HCT116 (cell line): ENCODE measurements around the gene PRSS35. TPM values are rescaled to one million over a fixed set of nuclear protein-coding genes. Genes with fewer than 3 reads are reported as not detected.

Source experiments
- ATAC-seq: fragments of 200-7000 bp; cut with Tn5 transposase; 2 replicates; pipeline ENCODE4 v1.9.1; 2020; ENCODE audit warnings: mild to moderate bottlenecking, moderate library complexity
- BruUV-seq: library from RNA; stranded (reverse); fragments of 400-500 nt; replicated peaks from 2 replicates; lab custom pipeline; 2021; lab: Mats Ljungman, UMichigan
- CTCF ChIA-PET: fragments of 300-600 bp; sonication (Branson Sonifier 250); formaldehyde crosslinking; loops from one replicate; lab custom pipeline; 2021; ENCODE audit warnings: antibody characterized with exemption; lab: Charles Lee
- POLR2A ChIA-PET: fragments of 300-600, 350-600 bp; sonication (Branson Sonifier 250); formaldehyde crosslinking; loops from one replicate; lab custom pipeline; 2021; ENCODE audit warnings: antibody characterized with exemption; lab: Charles Lee
- RAD21 ChIA-PET, 2 experiments: fragments of 300-600 bp; sonication (Branson Sonifier 250); formaldehyde crosslinking; loops; one replicate each; lab custom pipeline; 2023; ENCODE audit warnings: low total read pairs in 2 of 2; ENCODE audit not compliant: uncharacterized antibody in 2 of 2, unreplicated experiment in 2 of 2, low non-redundant PET in 1 of 2; lab: Charles Lee
- DNase-seq: peaks from one replicate; pipeline ENCODE4 v3.0.0-alpha.2; 2010; ENCODE audit warnings: low read depth, low spot score
- H2AFZ ChIP-seq: fragments of 200-600 bp; shearing (Covaris generic), sonication (generic); 2 replicates; pipeline ENCODE4 v1.6.1; 2017; ENCODE audit warnings: low read depth, mixed run types, mixed read lengths, antibody characterized with exemption, low read length; ENCODE audit not compliant: poor library complexity, severe bottlenecking
- H3K27ac ChIP-seq: 2 replicates; pipeline ENCODE4 v1.5.1; 2012; ENCODE audit warnings: low read depth, low read length
- H3K27me3 ChIP-seq: fragments of 200-600 bp; sonication (generic); 2 replicates; pipeline ENCODE4 v1.6.1; 2016; ENCODE audit warnings: mixed run types, low read length, mixed read lengths; ENCODE audit not compliant: insufficient read depth
- H3K36me3 ChIP-seq, 2 experiments: fragments of 200-500 bp in 1 of 2; fragments of 200-600 bp in 1 of 2; sonication (Bioruptor generic) in 1 of 2; sonication (generic) in 1 of 2; 2 replicates each; pipeline versions ENCODE4 v1.5.1 to v1.6.1; 2014 to 2016; ENCODE audit warnings: low read length in 2 of 2, inconsistent platforms in 1 of 2, mixed read lengths in 1 of 2, mixed run types in 1 of 2; ENCODE audit not compliant: insufficient read depth in 2 of 2, control insufficient read depth in 1 of 2
- H3K4me1 ChIP-seq, 2 experiments: fragments of 200-600 bp in 1 of 2; sonication (generic) in 1 of 2; 2 replicates each; pipeline versions ENCODE4 v1.5.1 to v1.6.1; 2012 to 2017; ENCODE audit warnings: low read length in 2 of 2, inconsistent platforms in 1 of 2, mild to moderate bottlenecking in 1 of 2, mixed read lengths in 1 of 2, mixed run types in 1 of 2, moderate library complexity in 1 of 2; ENCODE audit not compliant: insufficient read depth in 2 of 2, control insufficient read depth in 1 of 2
- H3K4me2 ChIP-seq: fragments of 200-600 bp; sonication (generic); 2 replicates; pipeline ENCODE4 v1.6.1; 2017; ENCODE audit warnings: mixed run types, low read length, mixed read lengths
- H3K4me3 ChIP-seq, 2 experiments: fragments of 200-600 bp in 1 of 2; sonication (generic) in 1 of 2; replicated peaks in 1 of 2; 2 replicates each; pipeline ENCODE4 v1.5.1; 2011 to 2016; ENCODE audit warnings: low read length in 2 of 2, control low read depth in 1 of 2, low read depth in 1 of 2, mild to moderate bottlenecking in 1 of 2, mixed read lengths in 1 of 2, mixed run types in 1 of 2
- H3K79me2 ChIP-seq: fragments of 200-600 bp; sonication (generic); 2 replicates; pipeline ENCODE4 v1.6.1; 2017; ENCODE audit warnings: mild to moderate bottlenecking, mixed run types, low read length, moderate library complexity, mixed read lengths; ENCODE audit not compliant: insufficient read depth
- H3K9ac ChIP-seq: fragments of 200-600 bp; sonication (generic); 2 replicates; pipeline ENCODE4 v1.6.1; 2016; ENCODE audit warnings: low read length, mixed read lengths
- H3K9me2 ChIP-seq: fragments of 200-600 bp; sonication (generic), shearing (Covaris generic); 2 replicates; pipeline ENCODE4 v1.6.1; 2017; ENCODE audit warnings: mixed run types, mild to moderate bottlenecking, moderate library complexity; ENCODE audit not compliant: insufficient read depth
- H3K9me3 ChIP-seq, 2 experiments: fragments of 200-500 bp in 1 of 2; fragments of 200-600 bp in 1 of 2; sonication (Bioruptor generic) in 1 of 2; sonication (generic) in 1 of 2; 2 replicates each; pipeline ENCODE4 v1.6.1; 2014 to 2017; ENCODE audit warnings: low read length in 2 of 2, mixed read lengths in 2 of 2, inconsistent platforms in 1 of 2, low read depth in 1 of 2, mild to moderate bottlenecking in 1 of 2, mixed run types in 1 of 2, moderate library complexity in 1 of 2; ENCODE audit not compliant: control insufficient read depth in 1 of 2, insufficient read depth in 1 of 2
- H4K20me1 ChIP-seq: fragments of 200-600 bp; sonication (generic), shearing (Covaris generic); 2 replicates; pipeline ENCODE4 v1.6.1; 2017; ENCODE audit warnings: mixed run types, mild to moderate bottlenecking, moderate library complexity; ENCODE audit not compliant: insufficient read depth
- CBX3 ChIP-seq: IDR thresholded peaks from 2 replicates; pipeline ENCODE4 v1.6.1; 2012; ENCODE audit warnings: low read depth
- FOSL1 ChIP-seq: IDR thresholded peaks from 2 replicates; pipeline ENCODE4 v1.6.1; 2012; ENCODE audit warnings: low read depth
- MAX ChIP-seq: IDR thresholded peaks from 2 replicates; pipeline ENCODE4 v1.6.1; 2012
- SP1 ChIP-seq: IDR thresholded peaks from 2 replicates; pipeline ENCODE4 v1.6.1; 2012; ENCODE audit warnings: low read depth
- YY1 ChIP-seq: IDR thresholded peaks from 2 replicates; pipeline ENCODE4 v1.6.1; 2011; ENCODE audit warnings: low read length, low read depth, moderate library complexity, mild to moderate bottlenecking; ENCODE audit not compliant: insufficient replicate concordance; ENCODE audit errors: extremely low read depth
- ZBTB33 ChIP-seq: IDR thresholded peaks from 2 replicates; pipeline ENCODE4 v1.6.1; 2011; ENCODE audit warnings: mild to moderate bottlenecking, low read length, moderate library complexity; ENCODE audit not compliant: insufficient replicate concordance; ENCODE audit errors: extremely low read depth
- ZFX ChIP-seq: fragments of 450-650 bp; IDR thresholded peaks from 2 replicates; pipeline ENCODE4 v1.6.1; 2017
- intact Hi-C: fragments of 100-400 bp; cut with micrococcal nuclease; formaldehyde crosslinking; loops from 2 replicates; pipeline ENCODE4 v1.10.0; 2022
- total RNA-seq: library from RNA; stranded (reverse); gene quantifications from one replicate; pipeline ENCODE4 v1.2.1, GENCODE V29; 2021; ENCODE audit not compliant: unreplicated experiment

Gene PRSS35
- total RNA-seq, 1 experiment from 2014 or later = 0.37 TPM

DNA sequence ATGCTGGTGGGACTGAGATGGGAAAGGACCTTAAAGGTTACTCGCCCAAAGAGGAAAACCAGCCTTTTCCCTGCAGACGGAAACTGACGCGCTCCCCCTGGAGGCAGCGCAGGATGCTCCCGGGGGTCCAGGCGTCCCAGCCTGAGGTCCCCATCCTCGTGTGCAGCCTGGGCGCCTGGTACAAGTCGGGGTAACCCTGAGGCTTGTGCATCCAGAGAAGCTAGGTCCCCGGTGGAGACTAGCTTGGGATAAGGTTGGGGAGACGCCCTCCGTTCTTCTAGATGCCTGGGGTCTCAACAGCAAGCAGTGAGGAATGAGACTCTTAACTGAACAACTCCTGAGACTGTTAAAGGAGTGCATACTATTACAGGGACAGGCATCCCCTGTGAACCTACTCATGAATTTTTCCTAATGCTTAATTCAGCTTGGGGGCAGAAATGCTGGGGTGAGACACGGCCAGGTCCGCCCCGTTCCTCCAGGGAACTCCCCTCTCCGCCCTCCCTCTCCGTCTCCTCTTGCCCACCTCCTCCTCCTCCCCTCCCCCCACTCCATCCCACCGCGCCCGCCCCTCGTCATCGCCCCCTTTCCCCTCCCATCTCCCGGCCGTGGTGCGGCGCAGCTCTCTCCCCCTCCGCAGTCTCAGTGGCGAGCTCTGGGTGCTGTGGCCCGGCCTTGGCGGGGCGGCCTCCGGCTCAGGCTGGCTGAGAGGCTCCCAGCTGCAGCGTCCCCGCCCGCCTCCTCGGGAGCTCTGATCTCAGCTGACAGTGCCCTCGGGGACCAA lies at the start of gene PRSS35 (continued):
- TF ChIP-seq ZBTB33 = no peak
- TF ChIP-seq FOSL1 = no peak
- no peak for TF ChIP-seq CBX3

DNA sequence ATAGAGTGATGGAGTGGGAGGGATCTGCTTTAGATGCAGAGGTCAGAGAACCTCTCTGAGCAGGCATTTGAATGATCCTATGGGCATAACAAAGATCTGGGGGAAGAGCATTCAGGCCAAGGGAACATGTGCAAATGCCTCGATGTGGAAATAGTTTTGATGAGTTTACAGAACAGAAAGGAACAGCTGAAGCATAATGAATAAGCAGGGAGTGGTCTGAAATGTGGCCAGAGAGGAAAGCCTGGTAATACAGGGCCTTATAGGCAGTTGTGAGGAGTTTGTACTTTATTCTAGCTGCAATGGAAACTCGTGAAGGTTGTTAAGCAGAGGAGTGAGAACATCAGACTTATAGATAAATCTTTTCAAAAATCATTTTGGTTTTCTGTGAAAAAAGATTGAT lies 48.4 kb upstream of the PRSS35 start:
- H3K79me2 ChIP-seq = no peaks in the 10 kb centered on the region
- TF ChIP-seq MAX = no peak
- no peak for TF ChIP-seq SP1
- no peak for TF ChIP-seq YY1
- TF ChIP-seq ZFX = no peak
- H3K36me3 ChIP-seq = no peaks in the 10 kb centered on the region
- no peak overlapping the region for H3K27ac ChIP-seq
- H3K27me3 ChIP-seq = no peaks in the 10 kb centered on the region
- ATAC-seq = no peak
- ChIA-PET POLR2A (no interaction called here), CTCF (no interaction called here), RAD21 (no interaction called here)
- H3K9me3 ChIP-seq = no peaks in the 10 kb centered on the region
- no peak overlapping the region for H3K4me3 ChIP-seq
- no peak overlapping the region for H3K4me2 ChIP-seq
- H3K4me1 ChIP-seq = no peaks in the 10 kb centered on the region
- DNase-seq = no peak
- no peak overlapping the region for H2AFZ ChIP-seq
- intact Hi-C loops = no loop called here
- H4K20me1 ChIP-seq = no peaks in the 10 kb centered on the region
- H3K9ac ChIP-seq = no peak overlapping the region
- no TSS peak for BruUV-seq
- no peaks in the 10 kb centered on the region for H3K9me2 ChIP-seq
